SK-N-MC (cell line): Measurements from ENCODE around the gene RGL1.

Experiments
- EZH2 ChIP-seq: fragments of 200-600 bp; sonication (generic); IDR thresholded peaks from one replicate; pipeline ENCODE4 v1.6.1; 2017; ENCODE audit warnings: antibody characterized with exemption
- POLR2AphosphoS5 ChIP-seq: IDR thresholded peaks from 2 replicates; pipeline ENCODE4 v1.6.1; 2012; ENCODE audit warnings: mild to moderate bottlenecking, low read depth, low read length, borderline replicate concordance

- TF ChIP-seq POLR2AphosphoS5 = no peak
- TF ChIP-seq EZH2 = no peak
Measured at GRCh38 chr1:183956559-183957188, 151.8 kb downstream of the RGL1 start.
